CD4-positive, alpha-beta memory T cell (primary cell): ENCODE data around the gene XPR1. TPM values are rescaled to one million over a fixed set of nuclear protein-coding genes. Genes with fewer than 3 reads are reported as not detected.
"Not testable (repeated sequence)": the region's sequence is repeated elsewhere in the genome, so short reads cannot be mapped to it uniquely, and the experiment has no call there.

Experiments used
- CTCF ChIA-PET: fragments of 350-600 bp; sonication (Branson Sonifier 250); formaldehyde crosslinking; loops from one replicate; lab custom pipeline; 2021; ENCODE audit warnings: inconsistent platforms; ENCODE audit not compliant: partially characterized antibody; lab: Charles Lee
- POLR2A ChIA-PET: fragments of 350-600 bp; sonication (Branson Sonifier 250); formaldehyde crosslinking; loops from one replicate; lab custom pipeline; 2021; ENCODE audit not compliant: partially characterized antibody; lab: Charles Lee
- DNase-seq, 5 donors: peaks; one replicate each; pipeline versions ENCODE4 v3.0.0 to v3.0.0-alpha.2; 2020 to 2022; ENCODE audit warnings: mixed read lengths in 1 of 5
- H3K27ac ChIP-seq: one replicate; pipeline ENCODE4 v1.7.0; 2013; ENCODE audit warnings: low read depth, low read length
- H3K27me3 ChIP-seq: 2 replicates; pipeline ENCODE4 v1.7.0; 2013; ENCODE audit warnings: mild to moderate bottlenecking, low read length, moderate library complexity; ENCODE audit not compliant: insufficient read depth
- H3K36me3 ChIP-seq: 2 replicates; pipeline ENCODE4 v1.7.0; 2013; ENCODE audit warnings: mild to moderate bottlenecking, low read length, moderate library complexity; ENCODE audit not compliant: insufficient read depth
- H3K4me1 ChIP-seq: 2 replicates; pipeline ENCODE4 v1.7.0; 2013; ENCODE audit warnings: mild to moderate bottlenecking, low read length, moderate library complexity; ENCODE audit not compliant: insufficient read depth
- H3K4me3 ChIP-seq, 2 donors: one replicate each; pipeline ENCODE4 v1.7.0; 2013; ENCODE audit warnings: low read length in 2 of 2, mild to moderate bottlenecking in 1 of 2
- H3K9me3 ChIP-seq, 2 donors: one replicate each; pipeline ENCODE4 v1.7.0; 2013; ENCODE audit warnings: low read length in 2 of 2, control low read depth in 1 of 2; ENCODE audit not compliant: control insufficient read depth in 1 of 2
- H3K27ac Mint-ChIP-seq, 7 donors: one replicate each; pipeline ENCODE4 v1.8.0; 2020 to 2021; ENCODE audit warnings: mixed read lengths in 7 of 7, mild to moderate bottlenecking in 6 of 7, inconsistent platforms in 3 of 7, moderate library complexity in 3 of 7
- H3K27me3 Mint-ChIP-seq, 2 donors: one replicate each; pipeline ENCODE4 v1.8.0; 2020 to 2021; ENCODE audit warnings: mixed read lengths in 2 of 2
- H3K36me3 Mint-ChIP-seq, 2 donors: one replicate each; pipeline ENCODE4 v1.8.0; 2020 to 2021; ENCODE audit warnings: mixed read lengths in 2 of 2, inconsistent platforms in 1 of 2, mild to moderate bottlenecking in 1 of 2
- H3K4me1 Mint-ChIP-seq, 4 donors: one replicate each; pipeline ENCODE4 v1.8.0; 2020 to 2021; ENCODE audit warnings: mixed read lengths in 4 of 4, mild to moderate bottlenecking in 1 of 4
- H3K4me3 Mint-ChIP-seq, 8 donors: one replicate each; pipeline ENCODE4 v1.8.0; 2020 to 2021; ENCODE audit warnings: mixed read lengths in 8 of 8, mild to moderate bottlenecking in 7 of 8, moderate library complexity in 6 of 8, inconsistent platforms in 3 of 8
- H3K9me3 Mint-ChIP-seq, 8 donors: one replicate each; pipeline ENCODE4 v1.8.0; 2020 to 2021; ENCODE audit warnings: mixed read lengths in 8 of 8, mild to moderate bottlenecking in 5 of 8, inconsistent platforms in 3 of 8, moderate library complexity in 1 of 8
- intact Hi-C: fragments of 100-400 bp; cut with micrococcal nuclease; formaldehyde crosslinking; loops from one replicate; pipeline ENCODE4 v1.15.1; 2023
- polyA plus RNA-seq, 2 donors: library from polyadenylated mRNA; unstranded; fragments of 300-500 nt; fragmentation: Illumina TruSeq; gene quantifications; one replicate each; pipeline ENCODE4 v1.2.3, GENCODE V29; 2021
- total RNA-seq, 2 experiments: library from RNA; stranded (reverse); gene quantifications; one replicate each; pipeline ENCODE4 v1.2.3, GENCODE V29; 2021

XPR1 gene
- total and polyA plus RNA-seq, 4 experiments from 2014 or later, result 6.5 to 17.0 (median 12.6) TPM

- Histone ChIP-seq H3K27ac (no peak overlapping the region), H3K9me3 (no peaks in the 10 kb centered on the region), H3K4me1 (peaks cover 3% of the 10 kb centered on the region), H3K27me3 (no peaks in the 10 kb centered on the region), H3K4me3 (no peak overlapping the region), H3K36me3 (no peaks in the 10 kb centered on the region)
- peaks cover 6 to 22% of the 10 kb centered on the region in 2 donors for H3K36me3 Mint-ChIP-seq
- H3K27me3 Mint-ChIP-seq, result no peaks in the 10 kb centered on the region
- no peak overlapping the region for H3K4me3 Mint-ChIP-seq
- intact Hi-C loops, result no loop called here
- no peak overlapping the region for H3K27ac Mint-ChIP-seq
- DNase-seq, result no peak
- POLR2A ChIA-PET, result no interaction called here
- CTCF ChIA-PET, result no interaction called here
- H3K4me1 Mint-ChIP-seq, result peaks cover 31 to 58% (median 44%) of the 10 kb centered on the region in 4 donors
- no peaks in the 10 kb centered on the region for H3K9me3 Mint-ChIP-seq
Observed at GRCh38 chr1:180644526-180645192, 12.8 kb downstream of the XPR1 start.

- H3K4me1 ChIP-seq, H3K27ac Mint-ChIP-seq, CTCF ChIA-PET, H3K27ac ChIP-seq, H3K4me3 ChIP-seq, POLR2A ChIA-PET, H3K4me3 Mint-ChIP-seq, H3K27me3 ChIP-seq, DNase-seq, H3K36me3 ChIP-seq, intact Hi-C loops, H3K9me3 ChIP-seq, H3K27me3 Mint-ChIP-seq, H3K9me3 Mint-ChIP-seq: not testable (repeated sequence)
- H3K36me3 Mint-ChIP-seq, result peaks cover 12 to 21% of the 10 kb centered on the region in 2 donors
- H3K4me1 Mint-ChIP-seq, result peaks cover 34 to 56% (median 44%) of the 10 kb centered on the region in 4 donors
Observed at GRCh38 chr1:180645261-180645660, 13.4 kb downstream of the XPR1 start.

- Mint-ChIP-seq H3K4me1 (peaks cover 33 to 51% (median 42%) of the 10 kb centered on the region in 4 donors), H3K36me3 (peaks cover 17 to 18% of the 10 kb centered on the region in 2 donors), H3K27me3 (no peaks in the 10 kb centered on the region), H3K4me3 (no peak overlapping the region), H3K9me3 (no peaks in the 10 kb centered on the region), H3K27ac (peak overlapping the region in 1 of 7 donors; percentile 28)
- no peak for DNase-seq
- Histone ChIP-seq H3K27ac (no peak overlapping the region), H3K27me3 (no peaks in the 10 kb centered on the region), H3K4me1 (peaks cover 5% of the 10 kb centered on the region), H3K4me3 (no peak overlapping the region), H3K9me3 (no peaks in the 10 kb centered on the region), H3K36me3 (no peaks in the 10 kb centered on the region)
- CTCF ChIA-PET, result interaction anchor here (0.9 kb wide), 1 partner anchor 10 kb away, joined by 3 read pairs; no protein-coding TSS in a partner anchor
- intact Hi-C loops, result no loop called here
- POLR2A ChIA-PET, result no interaction called here
Observed at GRCh38 chr1:180646093-180646492, 14.3 kb downstream of the XPR1 start.

GRCh38 chr1:180646547-180646946, 14.7 kb downstream of the XPR1 start:
- H3K27me3 Mint-ChIP-seq, result no peaks in the 10 kb centered on the region
- Histone ChIP-seq H3K4me3 (no peak overlapping the region), H3K4me1 (peaks cover 5% of the 10 kb centered on the region), H3K36me3 (no peaks in the 10 kb centered on the region), H3K9me3 (no peaks in the 10 kb centered on the region), H3K27me3 (no peaks in the 10 kb centered on the region), H3K27ac (no peak overlapping the region)
- ChIA-PET POLR2A (no interaction called here), CTCF (interaction anchor here (0.9 kb wide), 1 partner anchor 10 kb away, joined by 3 read pairs; no protein-coding TSS in a partner anchor)
- peaks cover 33 to 51% (median 41%) of the 10 kb centered on the region in 4 donors for H3K4me1 Mint-ChIP-seq
- intact Hi-C loops, result no loop called here
- no peaks in the 10 kb centered on the region for H3K9me3 Mint-ChIP-seq
- peak overlapping the region in 2 of 7 donors; percentile 28 to 74 for H3K27ac Mint-ChIP-seq
- no peak overlapping the region for H3K4me3 Mint-ChIP-seq
- DNase-seq, result no peak
- H3K36me3 Mint-ChIP-seq, result peaks cover 17 to 18% of the 10 kb centered on the region in 2 donors

- Mint-ChIP-seq H3K27me3 (no peaks in the 10 kb centered on the region), H3K9me3 (peaks cover 0 to 23% (median 18%) of the 10 kb centered on the region in 8 donors), H3K4me3 (no peak overlapping the region), H3K4me1 (peaks cover 12 to 23% (median 19%) of the 10 kb centered on the region in 4 donors), H3K27ac (peak overlapping the region in 1 of 7 donors; percentile 17), H3K36me3 (peaks cover 17 to 35% of the 10 kb centered on the region in 2 donors)
- Histone ChIP-seq H3K27ac (no peak overlapping the region), H3K36me3 (no peaks in the 10 kb centered on the region), H3K4me1 (peaks cover 8% of the 10 kb centered on the region), H3K9me3 (peaks cover 0 to under 1% of the 10 kb centered on the region in 2 donors), H3K27me3 (no peaks in the 10 kb centered on the region), H3K4me3 (no peak overlapping the region)
- no peak for DNase-seq
- intact Hi-C loops, result no loop called here
- ChIA-PET POLR2A (no interaction called here), CTCF (interaction anchor here (0.7 to 1.1 kb wide), 3 partner anchors 137 to 208 kb away, joined by 3 to 4 read pairs (median 3); no protein-coding TSS in a partner anchor)
Observed at GRCh38 chr1:180652792-180653191, 21.0 kb downstream of the XPR1 start.

GRCh38 chr1:180662709-180663108, 30.9 kb downstream of the XPR1 start:
- intact Hi-C loops, result no loop called here
- Histone ChIP-seq H3K27ac (no peak overlapping the region), H3K36me3 (no peaks in the 10 kb centered on the region), H3K27me3 (no peaks in the 10 kb centered on the region), H3K4me3 (no peak overlapping the region), H3K9me3 (peaks cover 0 to 5% of the 10 kb centered on the region in 2 donors), H3K4me1 (no peaks in the 10 kb centered on the region)
- Mint-ChIP-seq H3K27me3 (no peaks in the 10 kb centered on the region), H3K9me3 (peaks cover 14 to 95% (median 73%) of the 10 kb centered on the region in 8 donors), H3K4me3 (peak overlapping the region in 1 of 8 donors; percentile 11), H3K4me1 (peaks cover 5 to 19% (median 8%) of the 10 kb centered on the region in 4 donors), H3K36me3 (peaks cover 77 to 80% of the 10 kb centered on the region in 2 donors), H3K27ac (no peak overlapping the region)
- ChIA-PET CTCF (no interaction called here), POLR2A (no interaction called here)
- DNase-seq, result no peak

- Mint-ChIP-seq H3K27ac (no peak overlapping the region), H3K36me3 (peaks cover 59 to 60% of the 10 kb centered on the region in 2 donors), H3K27me3 (no peaks in the 10 kb centered on the region), H3K4me3 (peak overlapping the region in 1 of 8 donors; percentile 2), H3K9me3 (peaks cover 4 to 62% (median 37%) of the 10 kb centered on the region in 8 donors), H3K4me1 (peaks cover 6 to 16% (median 10%) of the 10 kb centered on the region in 4 donors)
- ChIA-PET POLR2A (no interaction called here), CTCF (no interaction called here)
- Histone ChIP-seq H3K27me3 (no peaks in the 10 kb centered on the region), H3K9me3 (peaks cover 0 to 8% of the 10 kb centered on the region in 2 donors), H3K4me3 (no peak overlapping the region), H3K36me3 (no peaks in the 10 kb centered on the region), H3K4me1 (no peaks in the 10 kb centered on the region), H3K27ac (no peak overlapping the region)
- DNase-seq, result no peak
- intact Hi-C loops, result no loop called here
Observed at GRCh38 chr1:180670681-180671080, 38.9 kb downstream of the XPR1 start.
